Raji (cell line): Measurements from ENCODE around the gene EREG.

Experiments used
- POLR2A ChIP-seq: IDR thresholded peaks from 2 replicates; pipeline ENCODE4 v1.6.1; 2011; ENCODE audit warnings: low read depth, low read length, control low read depth; ENCODE audit not compliant: insufficient read depth

The EREG gene, protein sequence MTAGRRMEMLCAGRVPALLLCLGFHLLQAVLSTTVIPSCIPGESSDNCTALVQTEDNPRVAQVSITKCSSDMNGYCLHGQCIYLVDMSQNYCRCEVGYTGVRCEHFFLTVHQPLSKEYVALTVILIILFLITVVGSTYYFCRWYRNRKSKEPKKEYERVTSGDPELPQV

GRCh38 chr4:74364652-74365491, at the start of gene EREG:
Gene EREG, plus strand, starts transcription at chr4:74365145. Its CDS starts 164 bp downstream, at chr4:74365309.
- no peak for TF ChIP-seq POLR2A

DNA sequence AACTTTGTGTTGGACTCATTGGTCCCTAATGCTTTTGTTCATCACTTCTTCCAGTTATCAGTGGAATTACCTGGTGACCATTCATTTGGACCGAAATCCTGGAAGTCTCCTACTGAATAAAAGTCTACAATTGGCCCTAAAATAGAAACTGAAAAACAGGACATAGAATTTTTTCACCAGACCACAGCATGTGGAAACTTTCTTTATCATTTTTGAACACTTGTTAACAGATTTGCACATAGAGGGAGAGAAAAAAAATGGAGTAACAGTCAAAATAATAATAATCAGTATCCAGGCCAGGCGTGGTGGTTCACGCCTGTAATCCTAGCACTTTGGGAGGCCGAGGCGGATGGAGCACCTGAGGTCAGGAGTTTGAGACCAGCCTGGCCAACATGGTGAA, 49.6 kb upstream of the EREG start:
- TF ChIP-seq POLR2A: no peak

DNA sequence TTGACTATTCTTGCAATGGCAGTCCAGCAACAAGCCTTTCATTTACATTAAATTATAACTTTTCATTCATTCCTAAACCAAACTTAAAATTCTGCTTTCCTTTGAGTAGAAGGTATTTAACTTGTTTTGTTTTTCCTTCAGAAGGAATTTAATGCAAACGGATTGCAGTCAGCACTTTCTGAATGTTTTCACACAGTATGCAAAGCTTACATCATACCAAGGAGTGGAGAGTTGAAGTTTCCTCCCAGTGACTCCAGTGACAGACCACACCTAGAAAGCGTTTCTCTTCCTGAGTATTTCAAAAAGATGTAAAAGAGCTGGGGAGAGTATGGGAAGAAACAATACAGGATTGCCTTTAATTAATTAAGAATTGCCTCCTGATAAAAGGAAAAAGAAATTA, 48.5 kb upstream of the EREG start:
- no peak for TF ChIP-seq POLR2A

GRCh38 chr4:74317616-74318246, 47.2 kb upstream of the EREG start:
- TF ChIP-seq POLR2A: no peak

DNA sequence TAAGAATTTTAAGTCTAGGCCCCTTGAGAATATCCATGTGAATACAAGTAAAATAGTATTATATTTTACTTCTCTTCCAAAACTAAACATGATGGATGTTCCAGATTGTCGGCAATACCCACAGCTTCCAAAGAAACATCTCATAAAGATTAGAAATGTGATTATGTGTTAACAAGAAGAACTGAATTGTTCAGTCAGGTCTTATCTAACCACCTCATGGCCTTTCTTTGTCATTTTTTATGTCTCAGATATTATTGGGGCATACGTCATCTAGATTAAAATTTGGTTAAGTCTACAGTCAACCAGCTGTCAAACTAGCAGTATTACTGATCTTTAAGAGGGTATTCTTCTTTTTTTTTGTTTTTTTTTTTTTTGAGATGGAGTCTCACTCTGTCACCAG, 46.7 kb upstream of the EREG start:
- TF ChIP-seq POLR2A: no peak

GRCh38 chr4:74319470-74319869, 45.5 kb upstream of the EREG start:
- TF ChIP-seq POLR2A: no peak

DNA sequence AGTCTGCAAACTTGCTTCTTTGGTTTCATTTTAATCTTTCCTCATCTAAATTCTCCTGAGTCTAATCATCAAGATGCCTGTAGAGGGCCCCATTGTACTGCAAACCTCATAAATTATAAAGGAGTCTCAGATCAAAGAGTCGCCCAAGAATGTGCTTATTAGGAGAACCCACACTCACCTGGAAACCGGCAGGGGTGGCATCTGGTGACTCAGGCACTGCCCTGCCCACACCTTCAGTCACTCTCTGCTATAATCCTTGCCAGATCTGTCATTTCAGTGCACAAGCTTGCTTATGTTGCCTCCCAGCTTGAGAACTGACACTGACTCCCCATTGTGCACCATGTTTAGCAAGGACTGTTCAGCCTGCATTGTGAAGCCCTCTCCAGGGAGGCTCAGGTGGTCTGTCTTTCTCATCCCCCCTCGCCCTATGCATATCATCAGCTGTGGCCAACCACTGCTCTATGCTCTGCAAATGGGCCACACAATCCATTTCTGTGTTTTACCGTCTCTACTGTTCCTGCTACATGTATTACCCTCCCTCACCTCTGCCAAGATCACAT, 44.3 kb upstream of the EREG start:
- no peak for TF ChIP-seq POLR2A

DNA sequence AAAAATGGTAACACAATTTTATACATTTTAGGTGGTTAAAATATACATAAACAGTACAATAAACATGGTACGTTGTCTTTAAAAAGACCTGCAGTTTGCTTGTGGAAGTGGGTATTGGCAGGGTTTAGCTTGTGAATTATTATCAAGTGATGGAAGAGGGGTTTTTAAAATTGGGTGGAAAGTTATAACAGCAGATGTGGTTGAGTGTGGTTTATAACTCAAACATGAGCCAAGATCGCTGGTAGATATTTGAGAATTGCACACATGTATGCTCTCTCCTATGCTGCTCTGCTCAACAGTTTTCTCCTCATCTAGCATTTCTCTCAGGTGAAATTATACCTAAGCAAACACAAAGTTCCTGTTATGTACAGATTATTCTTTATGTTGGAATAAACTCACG, 42.6 kb upstream of the EREG start:
- no peak for TF ChIP-seq POLR2A

DNA sequence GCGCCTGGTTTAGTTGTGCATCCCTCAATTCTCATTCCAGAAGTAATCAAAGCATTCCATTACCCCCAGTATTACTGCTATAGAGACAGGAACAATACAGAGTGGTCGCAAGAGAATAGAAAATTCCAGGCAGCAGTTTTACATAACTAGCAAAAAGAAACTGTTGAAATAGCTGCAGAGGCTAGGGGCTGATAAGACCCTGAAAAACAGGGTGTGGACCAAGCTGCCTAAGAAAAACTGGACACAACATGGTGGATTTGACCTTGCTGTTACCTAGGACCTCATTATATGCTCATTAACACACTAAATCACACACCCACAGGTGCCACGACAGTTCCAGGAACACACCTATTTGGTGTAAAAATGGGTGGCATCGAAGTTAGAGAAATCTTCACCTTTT, 41.3 kb upstream of the EREG start:
- no peak for TF ChIP-seq POLR2A

- TF ChIP-seq POLR2A: no peak
These were observed 40.7 kb upstream of the EREG start for GRCh38 chr4:74324262-74324661.

- TF ChIP-seq POLR2A: no peak
These were observed 39.1 kb upstream of the EREG start for GRCh38 chr4:74325886-74326285.

GRCh38 chr4:74327762-74328161, 37.2 kb upstream of the EREG start:
- no peak for TF ChIP-seq POLR2A

GRCh38 chr4:74328501-74328900, 36.4 kb upstream of the EREG start:
- no peak for TF ChIP-seq POLR2A

DNA sequence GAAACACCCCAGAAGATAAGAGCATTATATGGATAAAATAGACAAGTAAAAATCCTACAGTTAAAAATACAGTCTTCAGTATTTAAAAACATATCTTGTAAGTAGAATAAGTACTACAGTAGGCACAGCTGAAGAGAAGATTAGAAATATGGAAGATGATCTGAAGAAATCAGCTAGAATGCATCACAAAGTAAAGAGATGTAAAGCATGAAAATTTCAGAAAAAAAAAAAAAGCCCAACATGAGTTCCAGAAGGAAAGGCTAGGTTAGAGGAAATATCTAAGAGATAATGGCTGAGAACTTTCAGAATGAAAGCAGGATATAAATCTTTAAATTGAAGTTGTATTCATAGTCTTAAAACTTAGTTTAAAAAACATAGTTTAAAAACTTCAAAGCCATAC, 35.6 kb upstream of the EREG start:
- TF ChIP-seq POLR2A: no peak

GRCh38 chr4:74330295-74330750, 34.6 kb upstream of the EREG start:
- no peak for TF ChIP-seq POLR2A

- TF ChIP-seq POLR2A: no peak
These were observed 33.7 kb upstream of the EREG start for GRCh38 chr4:74331252-74331651.
